BLaER1 treated with 17β-estradiol and CSF1 and Interleukin-3, amounts not matched to agents 10 nM and 100 nM (cell line): ENCODE results near the gene COX6B2.

ENCODE experiments used
- H3K27ac ChIP-seq, 11 experiments: shearing (Covaris generic); formaldehyde crosslinking; 2 replicates each; pipeline ENCODE4 v1.8.1; 2022
- H3K27me3 ChIP-seq, 11 experiments: shearing (Covaris generic); formaldehyde crosslinking; 2 replicates each; pipeline ENCODE4 v1.8.1; 2022
- H3K36me3 ChIP-seq, 11 experiments: shearing (Covaris generic); formaldehyde crosslinking; 2 replicates each; pipeline ENCODE4 v1.8.1; 2022
- H3K4me1 ChIP-seq, 10 experiments: shearing (Covaris generic); formaldehyde crosslinking; 2 replicates each; pipeline ENCODE4 v1.8.1; 2022
- H3K4me2 ChIP-seq, 11 experiments: shearing (Covaris generic); formaldehyde crosslinking; 2 replicates each; pipeline ENCODE4 v1.8.1; 2022
- H3K4me3 ChIP-seq, 10 experiments: shearing (Covaris generic); formaldehyde crosslinking; 2 replicates each; pipeline ENCODE4 v1.8.1; 2022
- H3K9ac ChIP-seq, 11 experiments: shearing (Covaris generic); formaldehyde crosslinking; 2 replicates each; pipeline ENCODE4 v1.8.1; 2022
- H3K9me3 ChIP-seq, 11 experiments: shearing (Covaris generic); formaldehyde crosslinking; replicated peaks in 1 of 11; 2 replicates each; pipeline ENCODE4 v1.8.1; 2022
- H4K20me1 ChIP-seq, 11 experiments: shearing (Covaris generic); formaldehyde crosslinking; 2 replicates each; pipeline ENCODE4 v1.8.1; 2022
- Cebpa-rat ChIP-seq, 11 experiments: shearing (Covaris generic); IDR thresholded peaks; 2 replicates each; pipeline ENCODE4 v1.8.1; 2022

Gene COX6B2

GRCh38 chr19:55391191-55391670, 36.7 kb upstream of the COX6B2 start:
- H3K4me1 ChIP-seq = peaks cover 43 to 57% (median 55%) of the 10 kb centered on the region in 10 experiments
- peaks cover 51 to 67% (median 58%) of the 10 kb centered on the region in 11 experiments for H3K36me3 ChIP-seq
- no peak overlapping the region for H3K27ac ChIP-seq
- no peaks in the 10 kb centered on the region for H3K9me3 ChIP-seq
- H3K4me2 ChIP-seq = peak overlapping the region in 10 of 11 experiments; percentile 3 to 100 (median 75); a peak in 9 of 22 replicates
- H4K20me1 ChIP-seq = peaks cover 63 to 94% (median 75%) of the 10 kb centered on the region in 11 experiments
- H3K9ac ChIP-seq = peak overlapping the region in 7 of 11 experiments; percentile 7 to 98 (median 55); a peak in 5 of 22 replicates
- TF ChIP-seq Cebpa-rat (IDR thresholded peaks at IDR 0.05) = no peak
- H3K27me3 ChIP-seq = no peaks in the 10 kb centered on the region
- no peak overlapping the region for H3K4me3 ChIP-seq

GRCh38 chr19:55390461-55390880, 36.0 kb upstream of the COX6B2 start:
- Histone ChIP-seq H3K9ac (peak overlapping the region in 8 of 11 experiments; percentile 8 to 98 (median 42); a peak in 9 of 22 replicates), H3K27me3 (no peaks in the 10 kb centered on the region), H3K4me3 (no peak overlapping the region), H3K27ac (peak overlapping the region in 1 of 11 experiments; percentile 32; a peak in 1 of 22 replicates), H3K36me3 (peaks cover 51 to 67% (median 58%) of the 10 kb centered on the region in 11 experiments), H3K9me3 (no peaks in the 10 kb centered on the region), H3K4me2 (peak overlapping the region in 10 of 11 experiments; percentile 3 to 100 (median 99); a peak in 15 of 22 replicates), H3K4me1 (peaks cover 43 to 57% (median 55%) of the 10 kb centered on the region in 10 experiments), H4K20me1 (peaks cover 67 to 94% (median 79%) of the 10 kb centered on the region in 11 experiments)
- TF ChIP-seq Cebpa-rat (IDR thresholded peaks at IDR 0.05) = no peak

DNA sequence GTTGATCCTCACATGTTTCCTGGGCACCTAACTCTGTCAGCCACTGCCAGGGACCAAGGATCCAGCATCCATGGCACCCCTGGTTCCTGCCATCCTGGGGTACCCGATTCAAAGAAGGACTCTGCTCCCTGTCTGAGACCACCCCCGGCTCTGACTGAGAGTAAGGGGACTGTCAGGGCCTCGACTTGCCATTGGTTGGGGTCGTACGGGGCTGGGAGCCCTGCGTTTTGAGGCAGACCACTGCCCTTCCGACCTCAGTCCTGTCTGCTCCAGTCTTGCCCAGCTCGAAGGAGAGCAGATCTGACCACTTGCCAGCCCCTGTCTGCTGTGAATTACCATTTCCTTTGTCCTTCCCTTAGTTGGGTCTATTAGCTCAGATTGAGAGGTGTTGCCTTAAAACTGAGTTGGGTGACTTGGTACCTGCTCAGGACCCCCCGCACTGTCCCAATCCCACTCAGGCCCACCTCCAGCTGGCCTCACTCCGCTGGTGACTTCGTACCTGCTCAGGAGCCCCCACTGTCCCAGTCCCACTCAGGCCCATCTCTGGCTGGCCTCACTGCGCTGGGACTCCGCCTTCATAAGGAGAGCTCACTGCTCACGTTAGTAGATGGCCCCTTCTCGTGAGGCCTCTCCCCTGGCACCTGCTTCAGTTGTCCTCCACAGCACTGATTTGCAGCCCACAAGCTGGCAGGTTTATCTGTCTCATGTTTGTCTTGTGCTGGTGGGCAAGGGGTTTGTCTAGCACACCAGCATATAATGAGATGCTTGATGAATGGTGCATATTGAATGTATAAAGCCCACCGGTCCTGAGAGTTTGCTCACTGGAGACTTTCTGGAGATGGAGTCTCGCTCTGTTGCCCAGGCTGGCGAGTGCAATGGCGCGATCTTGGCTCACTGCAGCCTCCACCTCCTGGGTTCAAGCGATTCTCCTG, 35.1 kb upstream of the COX6B2 start:
- peak overlapping the region; percentile 90 to 99 (median 96); a peak in 21 of 22 replicates for H3K9ac ChIP-seq
- no peaks in the 10 kb centered on the region for H3K27me3 ChIP-seq
- peak overlapping the region in 7 of 10 experiments; percentile 83 to 99 (median 95); a peak in 12 of 20 replicates for H3K4me3 ChIP-seq
- H3K9me3 ChIP-seq = no peaks in the 10 kb centered on the region
- TF ChIP-seq Cebpa-rat (IDR thresholded peaks at IDR 0.05) = no peak
- H3K36me3 ChIP-seq = peaks cover 51 to 67% (median 58%) of the 10 kb centered on the region in 11 experiments
- H3K27ac ChIP-seq = peak overlapping the region in 3 of 11 experiments; percentile 6 to 94 (median 38); a peak in 4 of 22 replicates
- H3K4me2 ChIP-seq = peak overlapping the region; percentile 95 to 100 (median 99)
- peaks cover 67 to 88% (median 79%) of the 10 kb centered on the region in 11 experiments for H4K20me1 ChIP-seq
- peaks cover 47 to 62% (median 59%) of the 10 kb centered on the region in 10 experiments for H3K4me1 ChIP-seq

- no peaks in the 10 kb centered on the region for H3K27me3 ChIP-seq
- H4K20me1 ChIP-seq = peaks cover 67 to 71% (median 71%) of the 10 kb centered on the region in 11 experiments
- H3K4me3 ChIP-seq = peak overlapping the region; percentile 81 to 99 (median 94)
- no peaks in the 10 kb centered on the region for H3K9me3 ChIP-seq
- peaks cover 51 to 65% (median 58%) of the 10 kb centered on the region in 11 experiments for H3K36me3 ChIP-seq
- TF ChIP-seq Cebpa-rat (IDR thresholded peaks at IDR 0.05) = no peak
- H3K4me1 ChIP-seq = peaks cover 54 to 76% (median 72%) of the 10 kb centered on the region in 10 experiments
- H3K4me2 ChIP-seq = peak overlapping the region; percentile 95 to 100 (median 99)
- peak overlapping the region; percentile 90 to 99 (median 96) for H3K9ac ChIP-seq
- peak overlapping the region in 9 of 11 experiments; percentile 85 to 95 (median 92); a peak in 14 of 22 replicates for H3K27ac ChIP-seq
These were observed 33.4 kb upstream of the COX6B2 start for GRCh38 chr19:55387736-55388497.

GRCh38 chr19:55386493-55386971, 32.0 kb upstream of the COX6B2 start:
- Histone ChIP-seq H4K20me1 (peaks cover 56 to 58% (median 57%) of the 10 kb centered on the region in 11 experiments), H3K27ac (peak overlapping the region; percentile 79 to 95 (median 92)), H3K4me1 (peaks cover 62 to 79% (median 73%) of the 10 kb centered on the region in 10 experiments), H3K36me3 (peaks cover 51 to 54% (median 53%) of the 10 kb centered on the region in 11 experiments), H3K9ac (peak overlapping the region; percentile 90 to 99 (median 96)), H3K9me3 (no peaks in the 10 kb centered on the region), H3K4me2 (peak overlapping the region; percentile 95 to 100 (median 99)), H3K4me3 (peak overlapping the region; percentile 81 to 99 (median 94)), H3K27me3 (no peaks in the 10 kb centered on the region)
- TF ChIP-seq Cebpa-rat (IDR thresholded peaks at IDR 0.05) = no peak

DNA sequence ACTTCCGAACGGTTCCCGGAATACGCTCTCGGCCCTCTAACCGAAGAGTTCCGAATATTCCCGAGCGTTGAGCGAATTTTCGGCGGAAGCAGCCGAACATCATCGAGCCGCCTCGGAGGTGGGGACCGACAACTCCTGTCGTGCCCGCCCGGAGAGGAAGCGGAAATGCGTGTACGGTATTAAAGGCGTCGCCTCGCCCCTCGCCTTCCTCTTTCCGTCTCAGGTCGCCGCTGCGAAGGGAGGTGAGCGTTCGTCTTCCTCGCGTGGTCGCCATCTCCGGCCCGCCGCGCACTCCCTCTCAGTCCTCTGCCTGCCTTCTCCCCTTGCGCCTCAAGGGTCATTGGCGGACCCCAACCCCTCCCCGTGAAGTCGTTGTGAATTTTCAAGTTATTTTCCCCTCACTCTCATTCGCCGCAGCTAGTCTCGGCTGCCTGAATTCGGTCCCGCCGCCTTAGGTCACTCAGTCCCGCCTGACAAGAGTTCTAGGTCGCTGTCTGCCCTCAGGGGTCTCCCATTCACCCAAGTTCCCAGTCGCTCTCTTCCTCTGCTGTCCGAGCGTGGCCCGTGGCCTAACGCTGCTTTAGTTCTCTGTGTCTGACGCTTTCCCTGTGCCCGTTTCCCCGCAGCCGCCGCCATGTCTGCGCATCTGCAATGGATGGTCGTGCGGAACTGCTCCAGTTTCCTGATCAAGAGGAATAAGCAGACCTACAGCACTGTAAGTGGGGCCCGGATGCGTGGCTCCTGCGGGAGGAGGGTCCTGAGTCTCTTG, 31.4 kb upstream of the COX6B2 start, which contains the start of gene RPL28:
TSS of gene RPL28 (plus strand) at position 209 of the 769 bp plus-strand sequence. CDS start at position 635, 426 bp downstream.
- peak within 1 kb of the TSS; percentile 90 to 99 (median 96) for H3K9ac ChIP-seq
- no peak for TF ChIP-seq Cebpa-rat (IDR thresholded peaks at IDR 0.05)
- peaks cover 59 to 74% (median 66%) of the 10 kb centered on the region in 10 experiments for H3K4me1 ChIP-seq
- peak within 1 kb of the TSS; percentile 97 to 100 (median 100) for H3K4me2 ChIP-seq
- no peaks in the 10 kb centered on the region for H3K27me3 ChIP-seq
- H3K4me3 ChIP-seq = peak within 1 kb of the TSS; percentile 81 to 99 (median 94)
- peaks cover 45 to 49% (median 46%) of the 10 kb centered on the region in 11 experiments for H3K36me3 ChIP-seq
- no peaks in the 10 kb centered on the region for H3K9me3 ChIP-seq
- H3K27ac ChIP-seq = peak within 1 kb of the TSS; percentile 85 to 95 (median 92)
- H4K20me1 ChIP-seq = peaks cover 50 to 51% (median 51%) of the 10 kb centered on the region in 11 experiments

DNA sequence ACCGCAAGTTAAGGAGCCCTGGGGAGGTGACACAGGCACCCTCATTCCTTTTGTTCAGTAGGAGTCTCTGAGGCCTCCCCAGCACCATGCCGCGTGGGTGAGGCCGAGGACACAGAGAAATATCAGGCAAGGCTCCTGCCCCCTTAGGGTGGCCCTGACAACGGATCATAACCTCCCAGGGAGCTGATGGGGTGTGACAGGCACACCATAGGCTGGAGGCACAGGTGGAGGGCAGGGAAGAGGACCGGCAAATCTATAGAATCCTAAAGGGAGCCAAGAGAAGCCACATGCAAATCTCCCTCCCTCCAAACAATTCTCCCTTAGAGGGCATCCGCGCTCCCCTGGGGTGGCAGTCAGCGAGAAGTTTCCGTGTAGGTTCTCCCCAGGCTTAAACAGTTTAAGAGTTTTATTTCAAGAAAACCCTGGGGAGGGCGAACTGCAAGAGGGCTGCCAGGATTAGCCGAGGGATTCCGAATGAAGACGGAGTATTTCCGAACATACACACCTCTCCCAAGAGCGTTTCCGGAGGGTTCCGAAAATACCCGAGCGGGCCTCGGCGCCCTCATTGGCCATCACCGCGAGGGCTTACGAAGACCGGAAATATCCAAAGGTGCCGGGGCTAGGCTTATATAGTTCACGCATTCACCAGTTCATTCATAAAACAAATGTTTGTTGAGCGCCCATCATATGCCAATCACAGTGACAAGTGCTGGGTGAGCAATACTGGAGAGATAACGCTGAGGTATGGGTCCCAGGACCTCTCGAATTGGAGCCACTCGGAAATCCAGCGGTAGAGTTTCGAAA, 30.6 kb upstream of the COX6B2 start:
- TF ChIP-seq Cebpa-rat (IDR thresholded peaks at IDR 0.05) = no peak
- Histone ChIP-seq H3K27ac (peak overlapping the region; percentile 85 to 95 (median 92)), H3K9me3 (no peaks in the 10 kb centered on the region), H3K9ac (peak overlapping the region; percentile 90 to 99 (median 96)), H3K4me3 (peak overlapping the region; percentile 81 to 99 (median 94)), H3K4me1 (peaks cover 53 to 66% (median 58%) of the 10 kb centered on the region in 10 experiments), H3K4me2 (peak overlapping the region; percentile 95 to 100 (median 100)), H4K20me1 (peaks cover 42 to 44% (median 43%) of the 10 kb centered on the region in 11 experiments), H3K27me3 (no peaks in the 10 kb centered on the region), H3K36me3 (peaks cover 37 to 41% (median 39%) of the 10 kb centered on the region in 11 experiments)
